Mesendoderm (in vitro differentiated cells): Measurements from ENCODE around the gene KIAA2012.

Source experiments
- DNase-seq: peaks from one replicate; pipeline ENCODE4 v3.0.0; 2013
- H2AK5ac ChIP-seq: 2 replicates; pipeline ENCODE4 v1.6.1; 2013; ENCODE audit warnings: low read length, inconsistent platforms
- H2BK120ac ChIP-seq: 2 replicates; pipeline ENCODE4 v1.6.1; 2013; ENCODE audit warnings: low read depth, mild to moderate bottlenecking, low read length, moderate library complexity, mixed read lengths
- H2BK15ac ChIP-seq: replicated peaks from 2 replicates; pipeline ENCODE4 v1.6.1; 2013; ENCODE audit warnings: low read depth, mild to moderate bottlenecking, moderate library complexity
- H2BK5ac ChIP-seq: 2 replicates; pipeline ENCODE4 v1.6.1; 2013; ENCODE audit warnings: low read length, inconsistent platforms
- H3K18ac ChIP-seq: 2 replicates; pipeline ENCODE4 v1.6.1; 2013; ENCODE audit warnings: mild to moderate bottlenecking, low read length, mixed read lengths
- H3K23ac ChIP-seq: one replicate; pipeline ENCODE4 v1.6.1; 2013; ENCODE audit warnings: low read length
- H3K27ac ChIP-seq: 2 replicates; pipeline ENCODE4 v1.5.1; 2013; ENCODE audit warnings: low read depth, mild to moderate bottlenecking, inconsistent platforms, low read length, moderate library complexity
- H3K27me3 ChIP-seq: 2 replicates; pipeline ENCODE4 v1.6.1; 2013; ENCODE audit warnings: low read length, control low read depth, mild to moderate bottlenecking, inconsistent platforms; ENCODE audit not compliant: insufficient read depth, poor library complexity
- H3K36me3 ChIP-seq: 2 replicates; pipeline ENCODE4 v1.6.1; 2013; ENCODE audit warnings: low read length, inconsistent platforms; ENCODE audit not compliant: control insufficient read depth, insufficient read depth
- H3K4ac ChIP-seq: one replicate; pipeline ENCODE4 v1.6.1; 2013; ENCODE audit warnings: low read depth, mild to moderate bottlenecking, low read length, moderate library complexity
- H3K4me1 ChIP-seq: 2 replicates; pipeline ENCODE4 v1.6.1; 2013; ENCODE audit warnings: low read depth, low read length, inconsistent platforms; ENCODE audit not compliant: control insufficient read depth
- H3K4me2 ChIP-seq: 2 replicates; pipeline ENCODE4 v1.6.1; 2013; ENCODE audit warnings: low read length
- H3K4me3 ChIP-seq: 2 replicates; pipeline ENCODE4 v1.5.1; 2013; ENCODE audit warnings: mild to moderate bottlenecking, low read length
- H3K56ac ChIP-seq: one replicate; pipeline ENCODE4 v1.6.1; 2013; ENCODE audit warnings: low read length
- H3K79me1 ChIP-seq: 2 replicates; pipeline ENCODE4 v1.6.1; 2013; ENCODE audit warnings: low read length, inconsistent platforms
- H3K79me2 ChIP-seq: 2 replicates; pipeline ENCODE4 v1.6.1; 2013; ENCODE audit warnings: mild to moderate bottlenecking, low read length; ENCODE audit not compliant: control insufficient read depth, insufficient read depth
- H3K9ac ChIP-seq: 2 replicates; pipeline ENCODE4 v1.6.1; 2013; ENCODE audit warnings: low read length, inconsistent platforms
- H4K5ac ChIP-seq: one replicate; pipeline ENCODE4 v1.6.1; 2013; ENCODE audit warnings: low read length
- H4K8ac ChIP-seq: one replicate; pipeline ENCODE4 v1.6.1; 2013; ENCODE audit warnings: low read depth, mild to moderate bottlenecking, control low read depth, low read length, moderate library complexity
- WGBS: extraction: QIAGEN DNeasy Blood & Tissue Kit; methylation state at CpG from one replicate; pipeline ENCODE4 v1.1.7; 2013; ENCODE audit warnings: low lambda C conversion rate, missing lambda C conversion rate; ENCODE audit not compliant: insufficient coverage; ENCODE audit errors: extremely low coverage; 5-methylcytosine and 5-hydroxymethylcytosine counted together

The KIAA2012 gene

GRCh38 chr2:202140522-202141252, 67.6 kb downstream of the KIAA2012 start:
- Histone ChIP-seq H3K23ac (no peak overlapping the region), H3K79me2 (no peaks in the 10 kb centered on the region), H3K4me3 (no peak overlapping the region), H3K56ac (peak overlapping the region; percentile 73), H3K9ac (no peak overlapping the region), H2BK15ac (no peak overlapping the region), H4K8ac (no peak overlapping the region), H3K4me2 (no peak overlapping the region), H2BK120ac (no peak overlapping the region), H3K18ac (no peak overlapping the region), H3K27ac (no peak overlapping the region), H3K4me1 (peaks cover 13% of the 10 kb centered on the region), H4K5ac (no peak overlapping the region), H3K36me3 (no peaks in the 10 kb centered on the region), H3K79me1 (no peaks in the 10 kb centered on the region), H3K27me3 (no peaks in the 10 kb centered on the region), H3K4ac (no peak overlapping the region), H2AK5ac (peak overlapping the region; percentile 77), H2BK5ac (peak overlapping the region; percentile 17)
- no CpG with 5 or more reads among the region's 12 CpGs for WGBS
- DNase-seq, result no peak

- Histone ChIP-seq H3K4me2 (no peak overlapping the region), H3K18ac (no peak overlapping the region), H3K36me3 (no peaks in the 10 kb centered on the region), H3K79me2 (no peaks in the 10 kb centered on the region), H3K27ac (no peak overlapping the region), H3K4me3 (no peak overlapping the region), H3K4me1 (peaks cover 13% of the 10 kb centered on the region), H2BK5ac (no peak overlapping the region), H2BK15ac (no peak overlapping the region), H4K8ac (no peak overlapping the region), H2AK5ac (no peak overlapping the region), H3K4ac (no peak overlapping the region), H3K9ac (no peak overlapping the region), H3K27me3 (no peaks in the 10 kb centered on the region), H3K56ac (peak overlapping the region; percentile 73), H3K23ac (no peak overlapping the region), H3K79me1 (no peaks in the 10 kb centered on the region), H4K5ac (no peak overlapping the region), H2BK120ac (no peak overlapping the region)
- no peak for DNase-seq
- no CpG with 5 or more reads among the region's 4 CpGs for WGBS
Measured at GRCh38 chr2:202141329-202141947, 68.4 kb downstream of the KIAA2012 start.

- Histone ChIP-seq H2BK120ac (no peak overlapping the region), H2BK5ac (no peak overlapping the region), H3K18ac (no peak overlapping the region), H3K9ac (no peak overlapping the region), H3K79me1 (no peaks in the 10 kb centered on the region), H3K23ac (no peak overlapping the region), H3K56ac (no peak overlapping the region), H3K4ac (no peak overlapping the region), H3K27me3 (no peaks in the 10 kb centered on the region), H4K8ac (no peak overlapping the region), H3K36me3 (no peaks in the 10 kb centered on the region), H3K4me3 (no peak overlapping the region), H3K4me1 (peaks cover 17% of the 10 kb centered on the region), H3K79me2 (no peaks in the 10 kb centered on the region), H3K27ac (no peak overlapping the region), H2AK5ac (no peak overlapping the region), H2BK15ac (no peak overlapping the region), H4K5ac (no peak overlapping the region), H3K4me2 (no peak overlapping the region)
- no peak for DNase-seq
- WGBS, result no CpG with 5 or more reads among the region's 1 CpG
Measured at GRCh38 chr2:202142540-202142939, 69.5 kb downstream of the KIAA2012 start.

GRCh38 chr2:202147775-202148174, 74.7 kb downstream of the KIAA2012 start:
- no peaks in the 10 kb centered on the region for H3K79me1 ChIP-seq
- H3K23ac ChIP-seq, result no peak overlapping the region
- no peak overlapping the region for H2AK5ac ChIP-seq
- no peak overlapping the region for H3K4me3 ChIP-seq
- no peaks in the 10 kb centered on the region for H3K36me3 ChIP-seq
- peak overlapping the region; percentile 51 for H3K56ac ChIP-seq
- no peaks in the 10 kb centered on the region for H3K27me3 ChIP-seq
- peaks cover 18% of the 10 kb centered on the region for H3K4me1 ChIP-seq
- H3K4me2 ChIP-seq, result no peak overlapping the region
- no peak overlapping the region for H4K5ac ChIP-seq
- no peak overlapping the region for H2BK5ac ChIP-seq
- H2BK15ac ChIP-seq, result no peak overlapping the region
- H4K8ac ChIP-seq, result no peak overlapping the region
- peak overlapping the region; percentile 82 for H2BK120ac ChIP-seq
- peak overlapping the region; percentile 15 for H3K18ac ChIP-seq
- H3K79me2 ChIP-seq, result no peaks in the 10 kb centered on the region
- no peak overlapping the region for H3K9ac ChIP-seq
- no CpG with 5 or more reads among the region's 4 CpGs for WGBS
- H3K4ac ChIP-seq, result no peak overlapping the region
- peak overlapping the region; percentile 2 for H3K27ac ChIP-seq
- DNase-seq, result peak; percentile 53

GRCh38 chr2:202148515-202149154, 75.6 kb downstream of the KIAA2012 start:
- peak overlapping the region; percentile 78 for H3K18ac ChIP-seq
- H3K56ac ChIP-seq, result peak overlapping the region; percentile 77
- H3K4ac ChIP-seq, result peak overlapping the region; percentile 74
- H4K5ac ChIP-seq, result no peak overlapping the region
- peaks cover 18% of the 10 kb centered on the region for H3K4me1 ChIP-seq
- H2BK15ac ChIP-seq, result no peak overlapping the region
- H3K27me3 ChIP-seq, result no peaks in the 10 kb centered on the region
- H4K8ac ChIP-seq, result no peak overlapping the region
- H3K4me3 ChIP-seq, result no peak overlapping the region
- no peak overlapping the region for H2AK5ac ChIP-seq
- no peaks in the 10 kb centered on the region for H3K79me1 ChIP-seq
- H3K79me2 ChIP-seq, result no peaks in the 10 kb centered on the region
- peak overlapping the region; percentile 82 for H2BK120ac ChIP-seq
- no peak overlapping the region for H3K4me2 ChIP-seq
- H3K9ac ChIP-seq, result peak overlapping the region; percentile 16
- H3K23ac ChIP-seq, result peak overlapping the region; percentile 26
- DNase-seq, result no peak
- no peaks in the 10 kb centered on the region for H3K36me3 ChIP-seq
- peak overlapping the region; percentile 81 for H3K27ac ChIP-seq
- no CpG with 5 or more reads among the region's 17 CpGs for WGBS
- H2BK5ac ChIP-seq, result peak overlapping the region; percentile 72
